AG08395 (cell line): Measurements from ENCODE around the gene INKA2.
A peak's percentile ranks its signal among the peaks of the same experiment; 100 is the strongest.

Experiments
- DNase-seq: peaks from one replicate; pipeline ENCODE4 v3.0.0; 2012; ENCODE audit warnings: mixed read lengths, low spot score

Gene INKA2

GRCh38 chr1:111733183-111733991 is 5.8 kb downstream of the INKA2 start:
- DNase-seq = peak; percentile 80

GRCh38 chr1:111732718-111733117 is 6.5 kb downstream of the INKA2 start:
- DNase-seq = no peak

- DNase-seq = no peak
These were observed 7.2 kb downstream of the INKA2 start for GRCh38 chr1:111731956-111732355.

GRCh38 chr1:111730706-111731105 is 8.5 kb downstream of the INKA2 start:
- DNase-seq = no peak

GRCh38 chr1:111729946-111730681 is 9.1 kb downstream of the INKA2 start:
- no peak for DNase-seq

GRCh38 chr1:111729271-111729921 is 9.8 kb downstream of the INKA2 start:
- no peak for DNase-seq

GRCh38 chr1:111727056-111727455 is 12.1 kb downstream of the INKA2 start:
- DNase-seq = no peak

- DNase-seq = no peak
These were observed 14.0 kb downstream of the INKA2 start for GRCh38 chr1:111725192-111725591.

- no peak for DNase-seq
These were observed 15.3 kb downstream of the INKA2 start for GRCh38 chr1:111723871-111724270.

- DNase-seq = no peak
These were observed 15.9 kb downstream of the INKA2 start for GRCh38 chr1:111723091-111723806.

GRCh38 chr1:111720977-111721786 is 18.0 kb downstream of the INKA2 start:
- DNase-seq = no peak

- DNase-seq = no peak
These were observed 18.8 kb downstream of the INKA2 start for GRCh38 chr1:111720274-111720976.

- no peak for DNase-seq
These were observed 19.5 kb downstream of the INKA2 start for GRCh38 chr1:111719674-111720132.

- DNase-seq = no peak
These were observed 20.1 kb downstream of the INKA2 start for GRCh38 chr1:111719135-111719534.

- DNase-seq = no peak
These were observed 21.7 kb downstream of the INKA2 start for GRCh38 chr1:111717450-111717849.

- no peak for DNase-seq
These were observed 22.9 kb downstream of the INKA2 start for GRCh38 chr1:111716333-111716732.

GRCh38 chr1:111709986-111710385 is 29.2 kb downstream of the INKA2 start:
- no peak for DNase-seq

- no peak for DNase-seq
These were observed 31.3 kb downstream of the INKA2 start for GRCh38 chr1:111707906-111708305.

- peak; percentile 25 for DNase-seq
These were observed 32.3 kb downstream of the INKA2 start for GRCh38 chr1:111706921-111707320.

GRCh38 chr1:111705841-111706240 is 33.4 kb downstream of the INKA2 start:
- no peak for DNase-seq

GRCh38 chr1:111704776-111705175 is 34.4 kb downstream of the INKA2 start:
- no peak for DNase-seq
